HepG2 (cell line): Measurements from ENCODE around the gene SYMPK. TPM values are rescaled to one million over a fixed set of nuclear protein-coding genes. Genes with fewer than 3 reads are reported as not detected.
A peak's percentile ranks its signal among the peaks of the same experiment; 100 is the strongest.

Experiments used
- CHD4 ChIP-seq: fragments of 200-600 bp; sonication (generic); IDR thresholded peaks from 2 replicates; pipeline ENCODE4 v1.7.0; 2017; ENCODE audit warnings: mild to moderate bottlenecking, low read length, borderline replicate concordance
- FOXA1 ChIP-seq, 2 experiments: fragments of 450-650 bp in 1 of 2; sonication (generic) in 1 of 2; formaldehyde crosslinking in 1 of 2; IDR thresholded peaks; 2 replicates each; pipeline versions ENCODE4 v1.4.0 to v1.6.1; 2016 to 2020; ENCODE audit warnings: missing genetic modification reagents in 1 of 2
- KDM1A ChIP-seq: IDR thresholded peaks from 2 replicates; pipeline ENCODE4 v1.6.1; 2016; ENCODE audit warnings: missing compliant biosample characterization
- PATZ1 ChIP-seq: sonication (generic); formaldehyde crosslinking; IDR thresholded peaks from 2 replicates; pipeline ENCODE4 v1.4.0; 2020; ENCODE audit warnings: missing genetic modification reagents
- RARA ChIP-seq: IDR thresholded peaks from 2 replicates; pipeline ENCODE4 v1.6.1; 2016; ENCODE audit warnings: missing genetic modification reagents, missing compliant biosample characterization
- RARG ChIP-seq: sonication (generic); formaldehyde crosslinking; IDR thresholded peaks from 2 replicates; pipeline ENCODE4 v1.4.0; 2020; ENCODE audit warnings: low read depth, mild to moderate bottlenecking, missing genetic modification reagents
- RCOR2 ChIP-seq: IDR thresholded peaks from 2 replicates; pipeline ENCODE4 v1.6.1; 2016; ENCODE audit warnings: missing biosample characterization, missing genetic modification reagents
- SRSF4 ChIP-seq: fragments of 200-400 bp; formaldehyde crosslinking; IDR thresholded peaks from one replicate; pipeline ENCODE4 v1.6.1; 2018; ENCODE audit warnings: mild to moderate bottlenecking, low read depth, low read length, moderate library complexity; ENCODE audit not compliant: poor library complexity, severe bottlenecking
- TEAD3 ChIP-seq: optimal IDR thresholded peaks from 2 replicates; pipeline ENCODE3; 2016; ENCODE audit warnings: borderline replicate concordance
- ZFP91 ChIP-seq: sonication (generic); formaldehyde crosslinking; IDR thresholded peaks from 2 replicates; pipeline ENCODE4 v1.9.0; 2022; ENCODE audit warnings: missing genetic modification reagents, mild to moderate bottlenecking, borderline replicate concordance
- ZNF263 ChIP-seq: sonication (generic); formaldehyde crosslinking; IDR thresholded peaks from 2 replicates; pipeline ENCODE4 v1.4.0; 2020; ENCODE audit warnings: missing genetic modification reagents
- ZNF580 ChIP-seq: IDR thresholded peaks from 2 replicates; pipeline ENCODE4 v1.6.1; 2016; ENCODE audit warnings: low read depth, borderline replicate concordance
- ZNF629 ChIP-seq: sonication (generic); formaldehyde crosslinking; conservative IDR thresholded peaks from 2 replicates; pipeline ENCODE4 v1.5.0; 2020; ENCODE audit warnings: missing genetic modification reagents
- polyA plus RNA-seq, 8 experiments: library from polyadenylated mRNA; depleted of rRNA in 3 of 8; stranded (reverse) in 7 of 8; unstranded in 1 of 8; fragments of >200 nt; fragmentation: Illumina TruSeq in 4 of 8; extraction: Trizol in 4 of 8; gene quantifications; 2 replicates each; pipeline versions ENCODE4 v1.2.1 to v1.2.3, GENCODE V29; 2011 to 2016; ENCODE audit warnings: low read depth in 4 of 8, missing spikeins in 1 of 8, mixed read lengths in 1 of 8; ENCODE audit not compliant: insufficient read depth in 1 of 8
- total RNA-seq, 5 experiments: library from RNA; depleted of rRNA; stranded (reverse); fragments of >200 nt; fragmentation: Illumina TruSeq; extraction: Trizol; gene quantifications; 2 replicates each; pipeline ENCODE4 v1.2.3, GENCODE V29; 2016; ENCODE audit warnings: low read depth in 1 of 5

Gene SYMPK
- total and polyA plus RNA-seq, 2 of the 13 experiments (the other 11 are each of a cell fraction or from before 2014, with no cell fraction given) = 21.9 to 55.7 TPM

- TF ChIP-seq PATZ1 (peak; percentile 41; the same call in 1 of the 2 replicates), RARA (0 out of 2 replicates have a peak, but pooled peaks have one; percentile 22), SRSF4 (no peak), RARG (CRISPR knock-in tag) (no peak), ZFP91 (0 out of 2 replicates have a peak, but pooled peaks have one; percentile 4), ZNF580 (CRISPR knock-in tag) (no peak), FOXA1 (IDR thresholded peaks at IDR 0.05) (no peak), FOXA1 (CRISPR knock-in tag; IDR thresholded peaks at IDR 0.05) (peak; percentile 73), TEAD3 (CRISPR knock-in tag) (peak; percentile 15), RCOR2 (CRISPR knock-in tag) (0 out of 2 replicates have a peak, but pooled peaks have one; percentile 48), ZNF629 (CRISPR knock-in tag) (peak; percentile 96), CHD4 (peak; percentile 1; the same call in 1 of the 2 replicates), ZNF263 (CRISPR knock-in tag) (peak; percentile 97), KDM1A (CRISPR knock-in tag) (peak; percentile 69)
Observed at GRCh38 chr19:45780448-45781213, 82.3 kb downstream of the SYMPK start (continued).
